GM15510 (cell line): ENCODE results near the gene IL11RA.

Source experiments
- POLR2A ChIP-seq: IDR thresholded peaks from 3 replicates; pipeline ENCODE4 v1.6.1; 2011; ENCODE audit warnings: borderline replicate concordance; ENCODE audit not compliant: insufficient read length; ENCODE audit errors: extremely low read depth

The IL11RA gene

DNA sequence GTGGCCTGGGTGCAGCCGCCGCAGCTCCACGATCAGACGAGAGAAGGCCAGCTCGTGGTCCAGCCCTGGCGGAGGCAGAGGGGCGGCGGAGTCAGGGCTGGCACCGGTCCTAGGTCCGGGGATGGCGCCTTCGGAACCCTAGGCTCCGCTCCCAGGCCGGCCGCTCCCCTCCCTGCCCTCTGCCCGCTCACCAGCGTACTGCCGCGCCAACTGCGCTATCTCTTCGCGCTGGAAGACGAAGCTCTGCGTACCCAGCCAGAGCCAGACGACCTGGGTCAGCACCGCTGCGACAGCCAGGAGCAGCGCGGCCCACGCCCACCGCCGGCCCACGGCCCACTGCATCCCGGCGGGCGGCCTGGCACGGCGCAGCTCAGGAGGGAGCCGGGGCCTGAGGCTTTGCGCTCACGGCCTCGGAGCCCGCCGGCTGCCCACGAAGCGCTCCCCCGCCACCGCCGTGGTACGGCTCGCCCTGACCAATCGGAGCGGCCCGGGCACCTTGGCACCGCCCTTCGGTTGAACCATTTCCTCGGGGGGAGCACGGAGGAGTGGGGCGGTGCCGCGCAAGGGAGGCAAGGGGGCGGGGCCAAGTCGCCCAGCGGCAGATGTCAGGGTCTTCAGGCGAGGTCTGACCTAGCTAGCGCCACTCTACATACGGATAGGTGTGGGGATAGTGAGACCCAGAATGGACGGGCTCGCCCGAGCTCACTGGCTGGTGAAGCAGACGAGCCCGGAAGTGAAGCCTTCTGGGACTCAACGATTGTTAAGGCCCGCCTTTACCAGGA is 14.4 kb upstream of the IL11RA start, which contains the start of gene SIGMAR1:
TSS of gene SIGMAR1 (minus strand) at position 432 of the 782 bp plus-strand sequence. CDS start at position 342, 90 bp downstream.
- TF ChIP-seq POLR2A = peak; percentile 71

GRCh38 chr9:34638138-34638445 is 13.9 kb upstream of the IL11RA start:
- no peak for TF ChIP-seq POLR2A

- TF ChIP-seq POLR2A = no peak
Measured at GRCh38 chr9:34642679-34643078, 9.3 kb upstream of the IL11RA start.

- TF ChIP-seq POLR2A = no peak
Measured at GRCh38 chr9:34644766-34645314, 7.1 kb upstream of the IL11RA start.

GRCh38 chr9:34646211-34647083 is 5.5 kb upstream of the IL11RA start, which contains the start of gene GALT:
Gene GALT (plus strand): TSS chr9:34646675. CDS start chr9:34646705, 30 bp downstream.
- TF ChIP-seq POLR2A = peak; percentile 74

DNA sequence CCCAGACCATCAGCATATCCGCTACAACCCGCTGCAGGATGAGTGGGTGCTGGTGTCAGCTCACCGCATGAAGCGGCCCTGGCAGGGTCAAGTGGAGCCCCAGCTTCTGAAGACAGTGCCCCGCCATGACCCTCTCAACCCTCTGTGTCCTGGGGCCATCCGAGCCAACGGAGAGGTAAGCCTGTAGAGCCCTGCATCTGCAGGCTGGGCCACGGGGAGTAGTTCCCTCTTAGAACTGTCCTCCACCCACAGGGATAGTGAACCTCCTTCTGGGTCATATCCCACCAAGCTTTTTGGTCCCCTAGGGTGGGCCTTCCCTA is 4.9 kb upstream of the IL11RA start:
- no peak for TF ChIP-seq POLR2A

- TF ChIP-seq POLR2A = no peak
Measured at GRCh38 chr9:34647651-34648050, 4.3 kb upstream of the IL11RA start.

- TF ChIP-seq POLR2A = no peak
Measured at GRCh38 chr9:34648673-34649072, 3.3 kb upstream of the IL11RA start.

DNA sequence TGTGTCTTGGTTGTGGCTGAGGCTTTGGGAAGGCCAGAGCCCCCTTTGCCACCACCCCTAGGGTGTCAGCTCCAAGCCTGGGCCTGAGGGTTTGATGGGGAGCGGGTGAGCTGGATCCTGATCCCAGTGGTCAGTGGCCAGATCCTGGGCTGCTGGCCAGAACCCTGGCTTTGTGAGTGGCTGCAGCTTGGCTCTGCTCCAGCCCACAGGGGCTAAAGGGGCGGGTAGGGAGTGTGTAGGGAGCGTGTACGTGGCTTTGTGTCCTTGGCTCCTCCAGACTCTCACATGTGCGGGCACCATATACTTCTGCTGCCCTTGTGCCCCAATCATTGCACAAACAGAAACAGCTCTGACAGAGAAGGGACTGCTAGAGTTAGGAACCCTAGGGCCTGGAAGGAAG is 1.2 kb upstream of the IL11RA start:
- no peak for TF ChIP-seq POLR2A

- no peak for TF ChIP-seq POLR2A
Measured at GRCh38 chr9:34651321-34651720, 664 bp upstream of the IL11RA start.

DNA sequence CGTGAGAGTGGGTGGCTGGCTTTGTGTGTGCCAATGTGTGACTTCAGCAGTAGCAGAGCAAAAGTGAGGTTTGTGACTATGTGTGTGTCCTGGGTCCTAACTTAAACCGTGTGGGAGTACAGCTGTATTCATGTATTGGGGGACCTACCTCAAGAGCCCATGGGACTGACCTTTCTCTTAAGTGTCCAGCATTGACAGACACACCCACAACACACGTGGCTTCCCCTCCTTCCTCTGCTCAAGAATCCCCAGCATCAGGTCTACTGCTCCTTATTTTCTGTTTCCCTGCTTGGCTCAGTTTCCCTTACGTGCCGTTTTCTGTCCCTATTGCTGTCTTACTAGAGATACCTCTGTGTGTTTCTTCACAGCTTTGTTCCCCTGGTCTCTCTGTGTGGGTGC is 616 bp downstream of the IL11RA start:
- TF ChIP-seq POLR2A = no peak

- TF ChIP-seq POLR2A = no peak
Measured at GRCh38 chr9:34653151-34654072, 1.4 kb downstream of the IL11RA start.

GRCh38 chr9:34654323-34655051 is 2.5 kb downstream of the IL11RA start:
- TF ChIP-seq POLR2A = no peak

GRCh38 chr9:34655394-34655793 is 3.4 kb downstream of the IL11RA start:
- TF ChIP-seq POLR2A = no peak
